HepG2 (cell line): ENCODE measurements around the gene CDS1. TPM values are rescaled to one million over a fixed set of nuclear protein-coding genes. Genes with fewer than 3 reads are reported as not detected.

Experiments used
- AHR ChIP-seq: IDR thresholded peaks from 2 replicates; pipeline ENCODE4 v1.6.1; 2018; ENCODE audit warnings: missing genetic modification reagents, missing compliant biosample characterization
- BCLAF1 ChIP-seq: fragments of 450-650 bp; IDR thresholded peaks from 2 replicates; pipeline ENCODE4 v1.6.1; 2017; ENCODE audit warnings: mild to moderate bottlenecking
- CBFB ChIP-seq: sonication (generic); formaldehyde crosslinking; IDR thresholded peaks from 2 replicates; pipeline ENCODE4 v1.4.0; 2020; ENCODE audit warnings: missing genetic modification reagents
- FUBP1 ChIP-seq: sonication (generic); formaldehyde crosslinking; IDR thresholded peaks from 2 replicates; pipeline ENCODE4 v1.5.1; 2020; ENCODE audit warnings: missing genetic modification reagents, mild to moderate bottlenecking, borderline replicate concordance
- JUND ChIP-seq: sonication (generic); formaldehyde crosslinking; IDR thresholded peaks from 2 replicates; pipeline ENCODE4 v1.8.0; 2022; ENCODE audit warnings: mild to moderate bottlenecking, missing genetic modification reagents
- KAT8 ChIP-seq: IDR thresholded peaks from 2 replicates; pipeline ENCODE4 v1.6.1; 2016; ENCODE audit warnings: missing genetic modification reagents, missing compliant biosample characterization
- NFE2L1 ChIP-seq: sonication (generic); formaldehyde crosslinking; IDR thresholded peaks from 2 replicates; pipeline ENCODE4 v1.4.0; 2020; ENCODE audit warnings: missing genetic modification reagents, mild to moderate bottlenecking, borderline replicate concordance
- NONO ChIP-seq, 2 experiments: fragments of 450-650 bp in 1 of 2; sonication (generic) in 1 of 2; formaldehyde crosslinking in 1 of 2; IDR thresholded peaks in 1 of 2; conservative IDR thresholded peaks in 1 of 2; 2 replicates each; pipeline versions ENCODE4 v1.6.1 to v1.8.0; 2017 to 2022; ENCODE audit warnings: mild to moderate bottlenecking in 1 of 2, missing genetic modification reagents in 1 of 2, moderate library complexity in 1 of 2
- PBX3 ChIP-seq: sonication (generic); formaldehyde crosslinking; IDR thresholded peaks from 2 replicates; pipeline ENCODE4 v1.8.1; 2023; ENCODE audit warnings: missing genetic modification reagents, inconsistent platforms, borderline replicate concordance
- RORA ChIP-seq: sonication (generic); formaldehyde crosslinking; IDR thresholded peaks from 2 replicates; pipeline ENCODE4 v1.5.0; 2020; ENCODE audit warnings: mild to moderate bottlenecking, missing genetic modification reagents, moderate library complexity
- SIN3A ChIP-seq: IDR thresholded peaks from 2 replicates; pipeline ENCODE4 v1.6.1; 2011; ENCODE audit warnings: low read depth, mild to moderate bottlenecking, control low read depth, low read length, borderline replicate concordance
- SMARCE1 ChIP-seq: fragments of 450-650 bp; IDR thresholded peaks from 2 replicates; pipeline ENCODE4 v1.6.1; 2017; ENCODE audit warnings: borderline replicate concordance
- TMF1 ChIP-seq: sonication (generic); formaldehyde crosslinking; IDR thresholded peaks from 2 replicates; pipeline ENCODE4 v1.8.1; 2022; ENCODE audit warnings: low read depth, missing genetic modification reagents
- ZFP90 ChIP-seq: sonication (generic); formaldehyde crosslinking; IDR thresholded peaks from 2 replicates; pipeline ENCODE4 v1.8.0; 2022; ENCODE audit warnings: missing genetic modification reagents, mild to moderate bottlenecking, inconsistent platforms, borderline replicate concordance
- ZNF232 ChIP-seq: sonication (generic); formaldehyde crosslinking; IDR thresholded peaks from 2 replicates; pipeline ENCODE4 v1.4.0; 2020; ENCODE audit warnings: missing genetic modification reagents, borderline replicate concordance
- ZNF580 ChIP-seq: IDR thresholded peaks from 2 replicates; pipeline ENCODE4 v1.6.1; 2016; ENCODE audit warnings: low read depth, borderline replicate concordance
- ZNF687 ChIP-seq: sonication (generic); formaldehyde crosslinking; IDR thresholded peaks from 2 replicates; pipeline ENCODE4 v1.5.1; 2020; ENCODE audit warnings: mild to moderate bottlenecking, missing genetic modification reagents, moderate library complexity
- ZNF850 ChIP-seq: sonication (generic); formaldehyde crosslinking; conservative IDR thresholded peaks from 2 replicates; pipeline ENCODE4 v1.9.0; 2021; ENCODE audit warnings: mild to moderate bottlenecking, missing genetic modification reagents
- ZSCAN30 ChIP-seq: sonication (generic); formaldehyde crosslinking; IDR thresholded peaks from 2 replicates; pipeline ENCODE4 v1.5.0; 2020; ENCODE audit warnings: mild to moderate bottlenecking, missing genetic modification reagents
- polyA plus RNA-seq, 8 experiments: library from polyadenylated mRNA; depleted of rRNA in 3 of 8; stranded (reverse) in 7 of 8; unstranded in 1 of 8; fragments of >200 nt; fragmentation: Illumina TruSeq in 4 of 8; extraction: Trizol in 4 of 8; gene quantifications; 2 replicates each; pipeline versions ENCODE4 v1.2.1 to v1.2.3, GENCODE V29; 2011 to 2016; ENCODE audit warnings: low read depth in 4 of 8, missing spikeins in 1 of 8, mixed read lengths in 1 of 8; ENCODE audit not compliant: insufficient read depth in 1 of 8
- total RNA-seq, 5 experiments: library from RNA; depleted of rRNA; stranded (reverse); fragments of >200 nt; fragmentation: Illumina TruSeq; extraction: Trizol; gene quantifications; 2 replicates each; pipeline ENCODE4 v1.2.3, GENCODE V29; 2016; ENCODE audit warnings: low read depth in 1 of 5

Gene CDS1
- total and polyA plus RNA-seq, 2 of the 13 experiments (the other 11 are each of a cell fraction or from before 2014, with no cell fraction given), result 2.1 to 3.2 TPM

- TF ChIP-seq ZNF580 (CRISPR knock-in tag) (peak; percentile 28; the same call in 1 of the 2 replicates), CBFB (CRISPR knock-in tag) (peak; percentile 38; the same call in 1 of the 2 replicates), NONO (IDR thresholded peaks at IDR 0.05) (no peak), NONO (CRISPR knock-in tag; conservative IDR thresholded peaks at IDR 0.05) (0 out of 2 replicates have a peak, but pooled peaks have one; percentile 18), ZFP90 (no peak), RORA (no peak), TMF1 (CRISPR knock-in tag) (no peak), SIN3A (no peak), ZNF850 (CRISPR knock-in tag) (no peak), KAT8 (no peak), FUBP1 (CRISPR knock-in tag) (no peak), PBX3 (CRISPR knock-in tag) (no peak), BCLAF1 (no peak), ZNF232 (no peak), ZNF687 (CRISPR knock-in tag) (peak; percentile 73), JUND (no peak; the same call in 1 of the 2 replicates), SMARCE1 (no peak), AHR (CRISPR knock-in tag) (no peak; the same call in 1 of the 2 replicates), NFE2L1 (CRISPR knock-in tag) (no peak), ZSCAN30 (no peak)
Measured at GRCh38 chr4:84582302-84582987, 482 bp upstream of the CDS1 start (continued).
